MM.1S (cell line): Measurements from ENCODE around the gene CD86.

Source experiments
- CTCF ChIP-seq: fragments of 300-600 bp; sonication (generic); IDR thresholded peaks from 2 replicates; pipeline ENCODE4 v1.5.1; 2016; ENCODE audit warnings: antibody characterized with exemption, low read length, mixed read lengths
- EZH2 ChIP-seq: fragments of 300-600 bp; sonication (generic); optimal IDR thresholded peaks from 2 replicates; pipeline ENCODE3; 2017; ENCODE audit warnings: low read depth, mild to moderate bottlenecking, antibody characterized with exemption, low read length, mixed read lengths

- TF ChIP-seq CTCF (no peak), EZH2 (no peak)
Measured at GRCh38 chr3:122008166-122008565, 47.0 kb upstream of the CD86 start.
